SK-N-SH (cell line): ENCODE measurements around the gene MAPKBP1. TPM values are rescaled to one million over a fixed set of nuclear protein-coding genes. Genes with fewer than 3 reads are reported as not detected.

Source experiments
- CTCF ChIA-PET: fragments of 300-600, 350-600 bp; formaldehyde crosslinking; extraction: SDS; loops from one replicate; lab custom pipeline; 2021; lab: Yijun Ruan, JAX
- POLR2A ChIA-PET: fragments of 350-600 bp; sonication (Branson Sonifier 250); formaldehyde crosslinking; extraction: SDS; loops from one replicate; lab custom pipeline; 2020; ENCODE audit warnings: antibody characterized with exemption, inconsistent platforms; lab: Yijun Ruan, JAX
- DNase-seq: peaks from one replicate; pipeline ENCODE4 v3.0.0; 2012
- H2AFZ ChIP-seq: fragments of 200-600 bp; sonication (generic); 2 replicates; pipeline ENCODE4 v1.8.1; 2016; ENCODE audit warnings: antibody characterized with exemption, mild to moderate bottlenecking, low read depth
- H3F3A ChIP-seq: fragments of 200-600 bp; sonication (generic); replicated peaks from 2 replicates; pipeline ENCODE3; 2016; ENCODE audit warnings: antibody characterized with exemption, mild to moderate bottlenecking; ENCODE audit not compliant: insufficient read depth
- H3K27ac ChIP-seq, 2 experiments: fragments of 200-500 bp in 1 of 2; fragments of 200-600 bp in 1 of 2; sonication (Bioruptor generic) in 1 of 2; sonication (generic), shearing (Covaris generic) in 1 of 2; 2 replicates each; pipeline versions ENCODE4 v1.5.1 to v1.6.1; 2014 to 2016; ENCODE audit warnings: low read depth in 2 of 2, inconsistent platforms in 1 of 2, low read length in 1 of 2, mild to moderate bottlenecking in 1 of 2, mixed read lengths in 1 of 2
- H3K27me3 ChIP-seq: fragments of 200-600 bp; sonication (generic), shearing (Covaris generic); 2 replicates; pipeline ENCODE4 v1.6.1; 2016; ENCODE audit warnings: mixed run types; ENCODE audit not compliant: insufficient read depth
- H3K36me3 ChIP-seq, 2 experiments: fragments of 200-500 bp in 1 of 2; fragments of 200-600 bp in 1 of 2; sonication (Bioruptor generic) in 1 of 2; sonication (generic) in 1 of 2; replicated peaks in 1 of 2; 2 replicates each; pipeline versions ENCODE3 to v1.5.1; 2014 to 2016; ENCODE audit warnings: low read length in 1 of 2, mild to moderate bottlenecking in 1 of 2; ENCODE audit not compliant: insufficient read depth in 2 of 2, control insufficient read depth in 1 of 2
- H3K4me1 ChIP-seq, 2 experiments: fragments of 200-500 bp in 1 of 2; fragments of 200-600 bp in 1 of 2; sonication (Bioruptor generic) in 1 of 2; sonication (generic), shearing (Covaris generic) in 1 of 2; 2 replicates each; pipeline versions ENCODE4 v1.5.1 to v1.6.1; 2014 to 2016; ENCODE audit warnings: low read depth in 1 of 2, low read length in 1 of 2, mixed run types in 1 of 2; ENCODE audit not compliant: insufficient read depth in 2 of 2, control insufficient read depth in 1 of 2
- H3K4me2 ChIP-seq: fragments of 200-600 bp; sonication (generic), shearing (Covaris generic); 2 replicates; pipeline ENCODE4 v1.6.1; 2017; ENCODE audit warnings: mixed run types
- H3K4me3 ChIP-seq, 2 experiments: fragments of 200-500 bp in 1 of 2; fragments of 200-600 bp in 1 of 2; sonication (Bioruptor generic) in 1 of 2; sonication (generic), shearing (Covaris generic) in 1 of 2; 2 replicates each; pipeline versions ENCODE4 v1.5.1 to v1.8.1; 2014 to 2016; ENCODE audit warnings: low read depth in 2 of 2, inconsistent platforms in 1 of 2, low read length in 1 of 2, mild to moderate bottlenecking in 1 of 2, mixed read lengths in 1 of 2, moderate library complexity in 1 of 2
- H3K79me2 ChIP-seq: fragments of 200-600 bp; sonication (generic); 2 replicates; pipeline ENCODE4 v1.8.1; 2017; ENCODE audit warnings: mild to moderate bottlenecking; ENCODE audit not compliant: insufficient read depth
- H3K9ac ChIP-seq: fragments of 200-600 bp; sonication (generic); 2 replicates; pipeline ENCODE4 v1.6.1; 2017; ENCODE audit warnings: mixed run types
- H3K9me2 ChIP-seq: fragments of 200-600 bp; sonication (generic); 2 replicates; pipeline ENCODE4 v1.6.1; 2017; ENCODE audit warnings: mixed run types
- H3K9me3 ChIP-seq: fragments of 200-600 bp; sonication (generic); 2 replicates; pipeline ENCODE4 v1.6.1; 2017; ENCODE audit warnings: mixed run types, mild to moderate bottlenecking, moderate library complexity
- H4K20me1 ChIP-seq: fragments of 200-600 bp; sonication (generic); 2 replicates; pipeline ENCODE4 v1.6.1; 2017; ENCODE audit warnings: mild to moderate bottlenecking, mixed run types; ENCODE audit not compliant: insufficient read depth
- CHD2 ChIP-seq: fragments of 150-350 bp; IDR thresholded peaks from 2 replicates; pipeline ENCODE4 v1.6.1; 2018; ENCODE audit warnings: low read length; ENCODE audit not compliant: partially characterized antibody
- CTCF ChIP-seq: fragments of 200-600 bp; sonication (generic); IDR thresholded peaks from 2 replicates; pipeline ENCODE4 v1.6.1; 2017; ENCODE audit warnings: antibody characterized with exemption, mild to moderate bottlenecking, moderate library complexity
- ELF1 ChIP-seq: IDR thresholded peaks from 2 replicates; pipeline ENCODE4 v1.4.0; 2012
- EP300 ChIP-seq, 2 experiments: IDR thresholded peaks; 2 replicates each; pipeline versions ENCODE4 v1.4.0 to v1.6.1; 2012; ENCODE audit warnings: borderline replicate concordance in 1 of 2, low read depth in 1 of 2, low read length in 1 of 2
- EZH2phosphoT487 ChIP-seq: fragments of 200-600 bp; sonication (generic); IDR thresholded peaks from 2 replicates; pipeline ENCODE4 v1.6.1; 2017; ENCODE audit warnings: low read depth, mixed run types, mild to moderate bottlenecking, antibody characterized with exemption, moderate library complexity, borderline replicate concordance
- FOXJ3 ChIP-seq: sonication (generic); formaldehyde crosslinking; IDR thresholded peaks from 2 replicates; pipeline ENCODE4 v1.5.1; 2020; ENCODE audit warnings: mild to moderate bottlenecking, missing genetic modification reagents
- FOXM1 ChIP-seq: IDR thresholded peaks from 2 replicates; pipeline ENCODE4 v1.4.0; 2012; ENCODE audit warnings: low read depth, mild to moderate bottlenecking
- GABPA ChIP-seq: IDR thresholded peaks from 2 replicates; pipeline ENCODE4 v1.4.0; 2012; ENCODE audit warnings: low read depth, mild to moderate bottlenecking
- GATA2 ChIP-seq: sonication (generic); formaldehyde crosslinking; IDR thresholded peaks from 2 replicates; pipeline ENCODE4 v1.5.0; 2020; ENCODE audit warnings: mild to moderate bottlenecking, missing genetic modification reagents
- IRF3 ChIP-seq: fragments of 150-350 bp; IDR thresholded peaks from 2 replicates; pipeline ENCODE4 v1.6.1; 2016; ENCODE audit warnings: mild to moderate bottlenecking, low read depth, low read length
- JUND ChIP-seq: IDR thresholded peaks from 2 replicates; pipeline ENCODE4 v1.4.0; 2012
- NFIC ChIP-seq: IDR thresholded peaks from 2 replicates; pipeline ENCODE4 v1.4.0; 2012; ENCODE audit warnings: borderline replicate concordance
- POLR2AphosphoS5 ChIP-seq: IDR thresholded peaks from 2 replicates; pipeline ENCODE4 v1.6.1; 2012; ENCODE audit warnings: low read depth, low read length
- RAD21 ChIP-seq: IDR thresholded peaks from 2 replicates; pipeline ENCODE4 v1.6.1; 2012; ENCODE audit warnings: mild to moderate bottlenecking, low read length
- RXRA ChIP-seq: IDR thresholded peaks from 2 replicates; pipeline ENCODE4 v1.4.0; 2012; ENCODE audit warnings: low read depth, mild to moderate bottlenecking, borderline replicate concordance
- TCF12 ChIP-seq: IDR thresholded peaks from 2 replicates; pipeline ENCODE4 v1.4.0; 2012
- YY1 ChIP-seq: IDR thresholded peaks from 2 replicates; pipeline ENCODE4 v1.4.0; 2012; ENCODE audit warnings: low read depth, mild to moderate bottlenecking
- ZBTB33 ChIP-seq: IDR thresholded peaks from 2 replicates; pipeline ENCODE4 v1.4.0; 2012; ENCODE audit warnings: low read depth, borderline replicate concordance
- WGBS: methylation state at CpG from one replicate; pipeline ENCODE4 v1.1.6; 2017; ENCODE audit warnings: low lambda C conversion rate; 5-methylcytosine and 5-hydroxymethylcytosine counted together
- polyA plus RNA-seq, 3 experiments: library from polyadenylated mRNA; depleted of rRNA; stranded (reverse); fragments of >200 nt; gene quantifications; 2 replicates each; pipeline ENCODE4 v1.2.3, GENCODE V29; 2012

Gene MAPKBP1
- polyA plus RNA-seq, 1 of the 3 experiments (the other 2 are of a cell fraction): 5.2 TPM

- H4K20me1 ChIP-seq: no peaks in the 10 kb centered on the region
- peaks cover 3 to 4% of the 10 kb centered on the region in 2 experiments; a peak in 3 of 4 replicates for H3K4me1 ChIP-seq
- ChIA-PET CTCF (interaction anchor here (1.5 to 1.6 kb wide), 2 partner anchors 76 to 363 kb away, joined by 3 to 4 read pairs; no protein-coding TSS in a partner anchor), POLR2A (interaction anchor here (1.6 kb wide), 1 partner anchor 67 kb away, joined by 7 read pairs; no protein-coding TSS in a partner anchor)
- H3K9ac ChIP-seq: peak overlapping the region; percentile 77
- no peak overlapping the region for H3K27ac ChIP-seq
- H3F3A ChIP-seq: no peaks in the 10 kb centered on the region
- H3K4me3 ChIP-seq: peak overlapping the region; percentile 83 to 91
- H3K79me2 ChIP-seq: no peaks in the 10 kb centered on the region
- peak overlapping the region; percentile 85; the same call in 1 of the 2 replicates for H2AFZ ChIP-seq
- peak overlapping the region; percentile 95 for H3K4me2 ChIP-seq
- H3K27me3 ChIP-seq: no peaks in the 10 kb centered on the region
- peaks cover 0 to 19% of the 10 kb centered on the region in 2 experiments for H3K36me3 ChIP-seq
- no peaks in the 10 kb centered on the region for H3K9me3 ChIP-seq
- no peak for DNase-seq
- WGBS: 38% methylated on average over 6 of the region's 6 CpGs
- TF ChIP-seq GATA2: no peak
- TF ChIP-seq POLR2AphosphoS5: no peak
- no peak for TF ChIP-seq YY1
- no peak for TF ChIP-seq EP300 (IDR thresholded peaks at IDR 0.05; ENCODE audit: borderline replicate concordance in 1 of 2, low read depth in 1 of 2, low read length in 1 of 2)
- TF ChIP-seq CTCF: no peak
- TF ChIP-seq TCF12: no peak
- no peak for TF ChIP-seq JUND
- TF ChIP-seq ELF1: no peak
- TF ChIP-seq GABPA: no peak
- TF ChIP-seq FOXM1: no peak
- TF ChIP-seq CHD2: no peak
- TF ChIP-seq NFIC: no peak
- no peak for TF ChIP-seq RAD21
- no peak for TF ChIP-seq RXRA
- no peak for TF ChIP-seq FOXJ3
- no peak for TF ChIP-seq EZH2phosphoT487
- no peak for TF ChIP-seq IRF3
- no peak for TF ChIP-seq ZBTB33
- H3K9me2 ChIP-seq: no peaks in the 10 kb centered on the region
These were observed 54.5 kb downstream of the MAPKBP1 start for GRCh38 chr15:41828807-41829141.
